Heart left ventricle (tissue), 16 donors: ENCODE results near the gene PLCB1. TPM values are rescaled to one million over a fixed set of nuclear protein-coding genes. Genes with fewer than 3 reads are reported as not detected.

ENCODE experiments used
- ATAC-seq, 4 donors: fragments of 200-7000 bp; cut with Tn5 transposase; one replicate each; pipeline ENCODE4 v1.9.1; 2020 to 2022; ENCODE audit warnings: moderate library complexity in 4 of 4, mild to moderate bottlenecking in 3 of 4, moderate number of reproducible peaks in 1 of 4
- DNase-seq, 5 donors: peaks; one replicate each; pipeline ENCODE4 v3.0.0-alpha.2; 2020
- H3K27ac ChIP-seq, 12 donors: fragments of 200-600 bp; sonication (generic) in 4 of 12; one replicate each; pipeline versions ENCODE4 v1.5.0 to v1.8.0; 2016 to 2022; ENCODE audit warnings: mild to moderate bottlenecking in 2 of 12
- H3K27me3 ChIP-seq, 9 donors: fragments of 200-600 bp; sonication (generic) in 2 of 9; one replicate each; pipeline versions ENCODE4 v1.5.1 to v1.8.0; 2016 to 2022; ENCODE audit warnings: mild to moderate bottlenecking in 3 of 9
- H3K36me3 ChIP-seq, 9 donors: fragments of 200-600 bp; sonication (generic) in 2 of 9; one replicate each; pipeline versions ENCODE4 v1.5.0 to v1.8.0; 2018 to 2022; ENCODE audit warnings: mild to moderate bottlenecking in 2 of 9
- H3K4me1 ChIP-seq, 12 donors: fragments of 200-600 bp; sonication (generic) in 4 of 12; one replicate each; pipeline versions ENCODE4 v1.5.0 to v1.8.0; 2016 to 2022; ENCODE audit warnings: mild to moderate bottlenecking in 3 of 12
- H3K4me3 ChIP-seq, 12 donors: fragments of 200-600 bp; sonication (generic) in 4 of 12; one replicate each; pipeline versions ENCODE4 v1.5.0 to v1.8.0; 2017 to 2022; ENCODE audit warnings: mild to moderate bottlenecking in 9 of 12, moderate library complexity in 4 of 12
- H3K9me3 ChIP-seq, 12 donors: fragments of 200-600 bp; sonication (generic) in 4 of 12; one replicate each; pipeline versions ENCODE4 v1.5.0 to v1.8.0; 2016 to 2022; ENCODE audit warnings: mild to moderate bottlenecking in 1 of 12
- POLR2A ChIP-seq, 2 donors: fragments of 450-650 bp; IDR thresholded peaks; one replicate each; pipeline ENCODE4 v1.6.1; 2017; ENCODE audit warnings: antibody characterized with exemption in 2 of 2, mild to moderate bottlenecking in 2 of 2, moderate library complexity in 2 of 2
- WGBS, 4 donors: extraction: QIAGEN DNeasy Blood & Tissue Kit in 2 of 4; methylation state at CpG; one replicate each; pipeline versions ENCODE4 v1.1.5 to v1.1.7; 2013 to 2018; 5-methylcytosine and 5-hydroxymethylcytosine counted together
- intact Hi-C, 10 donors: fragments of 100-400 bp; cut with DNase I; formaldehyde crosslinking; loops; one replicate each; pipeline versions ENCODE4 v1.11.1 to v1.14.2; 2022
- polyA plus RNA-seq, 2 donors: library from polyadenylated mRNA; stranded (reverse); fragments of 200-250 nt; gene quantifications; one replicate each; pipeline ENCODE4 v1.2.3, GENCODE V29; 2013
- total RNA-seq, 9 donors: library from RNA; depleted of rRNA in 2 of 9; stranded (reverse); fragments of >200 nt in 2 of 9; fragmentation: NEBNext Ultra II Directional in 3 of 9; extraction: Animal tissue kit (Norgen Biotek cat#: 25700) in 3 of 9; gene quantifications; one replicate each; pipeline versions ENCODE4 v1.1.0 to v1.2.4, GENCODE V29; 2016 to 2023
- TF ChIP-seq, protein P1 (sequence below), 12 donors: fragments of 200-600 bp; sonication (generic) in 4 of 12; IDR thresholded peaks; one replicate each; pipeline versions ENCODE4 v1.5.0 to v1.8.0; 2018 to 2022; ENCODE audit warnings: antibody characterized with exemption in 12 of 12, mild to moderate bottlenecking in 5 of 12
- donor health status: ischemic (EF 13 %, LVEDD 7.1; RV severe dilation, severe dysfunction).
- donor health status: healthy with polysubstance abuse.
- donor health status: DM: no; HTN: yes; CAD: no.
- donor health status: DM: no; HTN: no; CAD: no.
- donor health status: ischemic (EF 25% LVEDD 6.9; RV normal size, moderate dysfunction).
- donor health status: ischemic (EF 25% LVEDD 5.7; RV mildly dilated, moderate dysfunction).
- donor health status: healthy.
- donor health status: DM: yes; HTN: yes; CAD: no.
- donor health status: ischemic (EF 35%, LVEDD 5.7; RV mildly dilated, moderate dysfunction).
- donor health status: nonischemic (EF 11% LVEDD 7.7; RV severe dilation, severe dysfunction).
- donor health status: DM: yes; HTN: yes; CAD: no.
- donor health status: PGD.
- donor health status: ischemic (EF 29% LVEDD 5.4; RV normal size, mild dysfunction).
- donor health status: nonischemic (EF 23%, LVEDD 6.1; RV moderate dilation, normal function).

PLCB1 gene
- total and polyA plus RNA-seq, 11 donors: 2.5 to 12.1 (median 7.4) TPM

DNA sequence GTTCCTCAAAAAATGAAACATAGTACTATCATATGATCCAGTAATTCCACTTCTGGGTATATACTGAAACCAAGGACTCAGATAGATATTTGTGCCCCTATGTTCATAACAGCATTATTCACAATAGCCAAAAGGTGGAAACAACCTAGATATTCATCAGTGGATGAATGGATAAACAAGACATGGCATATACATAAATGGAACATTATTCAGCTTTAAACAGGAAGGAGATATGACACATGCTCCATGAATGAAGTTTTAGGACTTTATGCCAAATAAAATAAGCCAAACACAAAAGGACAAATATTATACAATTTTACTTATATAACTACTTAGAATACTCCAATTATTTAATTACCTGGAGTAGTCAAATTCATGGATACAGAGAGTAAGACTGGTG lies 16.4 kb downstream of the PLCB1 start:
- H3K9me3 ChIP-seq: no peaks in the 10 kb centered on the region
- TF ChIP-seq, protein P1, sequence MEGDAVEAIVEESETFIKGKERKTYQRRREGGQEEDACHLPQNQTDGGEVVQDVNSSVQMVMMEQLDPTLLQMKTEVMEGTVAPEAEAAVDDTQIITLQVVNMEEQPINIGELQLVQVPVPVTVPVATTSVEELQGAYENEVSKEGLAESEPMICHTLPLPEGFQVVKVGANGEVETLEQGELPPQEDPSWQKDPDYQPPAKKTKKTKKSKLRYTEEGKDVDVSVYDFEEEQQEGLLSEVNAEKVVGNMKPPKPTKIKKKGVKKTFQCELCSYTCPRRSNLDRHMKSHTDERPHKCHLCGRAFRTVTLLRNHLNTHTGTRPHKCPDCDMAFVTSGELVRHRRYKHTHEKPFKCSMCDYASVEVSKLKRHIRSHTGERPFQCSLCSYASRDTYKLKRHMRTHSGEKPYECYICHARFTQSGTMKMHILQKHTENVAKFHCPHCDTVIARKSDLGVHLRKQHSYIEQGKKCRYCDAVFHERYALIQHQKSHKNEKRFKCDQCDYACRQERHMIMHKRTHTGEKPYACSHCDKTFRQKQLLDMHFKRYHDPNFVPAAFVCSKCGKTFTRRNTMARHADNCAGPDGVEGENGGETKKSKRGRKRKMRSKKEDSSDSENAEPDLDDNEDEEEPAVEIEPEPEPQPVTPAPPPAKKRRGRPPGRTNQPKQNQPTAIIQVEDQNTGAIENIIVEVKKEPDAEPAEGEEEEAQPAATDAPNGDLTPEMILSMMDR (IDR thresholded peaks at IDR 0.05): no peak
- TF ChIP-seq POLR2A (IDR thresholded peaks at IDR 0.05): no peak
- no peak overlapping the region for H3K4me3 ChIP-seq
- no peaks in the 10 kb centered on the region for H3K27me3 ChIP-seq
- ATAC-seq (no peak), DNase-seq (no peak)
- H3K36me3 ChIP-seq: no peaks in the 10 kb centered on the region
- peaks cover 0 to 71% (median 35%) of the 10 kb centered on the region in 12 donors for H3K4me1 ChIP-seq
- peak overlapping the region in 1 of 12 donors; percentile 35 for H3K27ac ChIP-seq
- intact Hi-C loops: loop anchor here in 1 of 10 donors (5.0 kb wide), 1 partner anchor 84 kb away; no protein-coding TSS in a partner anchor

DNA sequence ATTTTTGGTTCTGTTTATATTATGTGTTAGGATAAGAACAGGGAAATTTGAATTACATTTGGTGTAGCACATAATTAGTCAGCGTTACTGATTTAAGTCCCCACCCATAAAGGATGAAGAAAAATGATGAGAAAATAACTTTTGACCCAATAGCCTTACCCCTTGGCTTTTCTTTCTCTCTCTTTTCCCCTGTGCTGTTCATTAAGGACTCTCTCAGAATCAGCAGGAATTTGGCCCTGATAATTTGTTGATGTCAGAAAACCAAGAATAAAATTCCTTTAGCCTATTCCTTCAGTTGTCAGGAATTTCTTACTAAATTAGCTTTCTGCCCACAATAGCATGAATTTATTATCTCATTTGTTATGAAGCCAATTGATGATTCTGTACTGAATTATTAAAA lies 18.5 kb downstream of the PLCB1 start:
- peaks cover 0 to 64% (median 33%) of the 10 kb centered on the region in 12 donors for H3K4me1 ChIP-seq
- intact Hi-C loops: loop anchor here in 1 of 10 donors (10.0 kb wide), 1 partner anchor 94 kb away; no protein-coding TSS in a partner anchor
- TF ChIP-seq POLR2A (IDR thresholded peaks at IDR 0.05): no peak
- TF ChIP-seq, protein P1 (IDR thresholded peaks at IDR 0.05): no peak
- no peaks in the 10 kb centered on the region for H3K9me3 ChIP-seq
- no peak overlapping the region for H3K4me3 ChIP-seq
- no peak for DNase-seq
- peak overlapping the region in 10 of 12 donors; percentile 29 to 67 (median 56) for H3K27ac ChIP-seq
- ATAC-seq: peak in 2 of 4 donors; percentile 20 to 31
- no peaks in the 10 kb centered on the region for H3K27me3 ChIP-seq
- WGBS, 4 donors: 30 to 49% (median 42%) methylated on average over 1 of the region's 1 CpG
- H3K36me3 ChIP-seq: no peaks in the 10 kb centered on the region

DNA sequence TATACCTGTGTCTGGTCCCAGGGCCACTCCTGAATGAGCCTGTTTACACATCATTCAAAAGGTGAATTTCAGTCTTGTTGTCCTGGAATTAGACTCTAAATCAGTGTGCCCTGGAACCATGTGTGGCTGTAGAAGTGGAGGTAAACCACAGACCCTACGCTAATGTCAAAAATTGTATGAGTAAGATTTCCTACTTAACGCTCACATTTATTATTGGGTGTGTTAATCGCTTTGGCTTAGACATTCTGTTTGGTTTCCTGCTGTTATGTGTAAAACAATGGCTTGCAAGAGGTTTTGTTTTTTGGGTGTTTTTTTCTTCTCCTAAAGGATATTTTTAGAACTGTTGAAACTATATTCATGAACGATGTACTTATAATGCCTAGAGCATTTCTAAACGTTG lies 19.3 kb downstream of the PLCB1 start:
- WGBS, 4 donors: 46 to 62% (median 52%) methylated on average over 5 of the region's 5 CpGs

DNA sequence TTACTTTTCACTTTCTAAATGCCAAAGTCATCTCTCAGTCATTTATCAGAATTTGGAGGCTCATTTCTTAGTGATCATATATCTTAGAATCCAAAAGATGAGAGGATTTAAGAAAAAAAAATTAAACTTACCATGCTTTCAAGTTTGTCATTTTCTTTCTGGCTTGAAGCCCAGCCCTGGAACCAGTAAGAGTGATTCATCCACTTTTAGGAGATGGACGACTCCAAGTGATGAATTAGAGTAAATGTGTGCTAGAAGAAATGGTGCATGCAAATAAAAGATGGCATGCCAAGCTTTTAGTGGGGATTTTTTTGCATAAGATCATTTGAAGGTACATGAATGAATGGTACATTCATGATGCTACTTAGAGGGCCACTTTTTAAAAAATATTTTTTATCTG lies 20.1 kb downstream of the PLCB1 start:
- no peak for ATAC-seq
- Histone ChIP-seq H3K27ac (peak overlapping the region in 10 of 12 donors; percentile 35 to 67 (median 54)), H3K36me3 (no peaks in the 10 kb centered on the region), H3K4me3 (no peak overlapping the region), H3K4me1 (peaks cover 0 to 80% (median 39%) of the 10 kb centered on the region in 12 donors), H3K27me3 (no peaks in the 10 kb centered on the region), H3K9me3 (no peaks in the 10 kb centered on the region)
- 24 to 46% (median 36%) methylated on average over 1 of the region's 1 CpG for WGBS, 4 donors
- intact Hi-C loops: loop anchor here in 1 of 10 donors (10.0 kb wide), 1 partner anchor 93 kb away; no protein-coding TSS in a partner anchor
- no peak for TF ChIP-seq POLR2A (IDR thresholded peaks at IDR 0.05)
- TF ChIP-seq, protein P1 (IDR thresholded peaks at IDR 0.05): no peak
- no peak for DNase-seq

More for the DNA sequence above, 19.3 kb downstream of the PLCB1 start:
- no peaks in the 10 kb centered on the region for H3K9me3 ChIP-seq
- no peaks in the 10 kb centered on the region for H3K27me3 ChIP-seq
- intact Hi-C loops: loop anchor here in 1 of 10 donors (10.0 kb wide), 1 partner anchor 93 kb away; no protein-coding TSS in a partner anchor
- ATAC-seq (peak in 3 of 4 donors; percentile 9 to 59 (median 39)), DNase-seq (no peak)
- H3K36me3 ChIP-seq: no peaks in the 10 kb centered on the region
- TF ChIP-seq POLR2A (IDR thresholded peaks at IDR 0.05): no peak
- TF ChIP-seq, protein P1 (IDR thresholded peaks at IDR 0.05): no peak
- H3K27ac ChIP-seq: peak overlapping the region in 11 of 12 donors; percentile 35 to 67 (median 55)
- peaks cover 0 to 72% (median 37%) of the 10 kb centered on the region in 12 donors for H3K4me1 ChIP-seq
- H3K4me3 ChIP-seq: no peak overlapping the region
